ENCODE data around the gene REPIN1. TPM values are rescaled to one million over a fixed set of nuclear protein-coding genes. Genes with fewer than 3 reads are reported as not detected.

The REPIN1 gene
- total RNA-seq, 1 experiment from 2014 or later: 106 TPM

GRCh38 chr7:150373049-150373801, 4.6 kb downstream of the REPIN1 start:
- H2AFZ ChIP-seq (ENCODE audit: low read length): no peak overlapping the region
- H3K9ac ChIP-seq (ENCODE audit: extremely low read depth, insufficient read length, low read length): no peak overlapping the region
- H4K8ac ChIP-seq (replicated peaks; ENCODE audit: insufficient read length, low read depth, low read length): no peak overlapping the region
- H3K27ac Mint-ChIP-seq: peak overlapping the region; percentile 62 to 94 (median 92); a peak in 5 of 7 replicates
- H2BK120ac ChIP-seq (ENCODE audit: low read depth, low read length, poor library complexity, severe bottlenecking): no peak overlapping the region
- H4K5ac ChIP-seq (ENCODE audit: insufficient read length, low read depth, low read length): no peak overlapping the region
- no peak overlapping the region for H3K14ac ChIP-seq (ENCODE audit: insufficient read depth, low read length)
- H3K27me3 ChIP-seq (ENCODE audit: insufficient read depth, low read length): no peaks in the 10 kb centered on the region
- WGBS (ENCODE audit: extremely low coverage, insufficient read length, low lambda C conversion rate): no CpG with 5 or more reads among the region's 21 CpGs
- H3T11ph ChIP-seq (ENCODE audit: low read length): no peak overlapping the region
- no peak overlapping the region for H2BK12ac ChIP-seq (ENCODE audit: insufficient read length, low read depth, low read length)
- H2BK20ac ChIP-seq (ENCODE audit: low read depth, low read length, poor library complexity, severe bottlenecking): no peak overlapping the region
- peaks cover 30 to 54% (median 43%) of the 10 kb centered on the region in 3 experiments; a peak in 6 of 7 replicates for H3K36me3 Mint-ChIP-seq (ENCODE audit: insufficient read depth in 1 of 3, low read depth in 3 of 3)
- no peak overlapping the region for H3K18ac ChIP-seq (ENCODE audit: insufficient read length, low read depth, low read length)
- no peak overlapping the region for H3K27ac ChIP-seq (ENCODE audit: insufficient read length, low read depth, low read length)
- no peaks in the 10 kb centered on the region for H4K20me1 ChIP-seq (ENCODE audit: control insufficient read depth, insufficient read depth, insufficient read length)
- H4K91ac ChIP-seq (ENCODE audit: insufficient read length, low read depth, low read length): no peak overlapping the region
- H3K4me1 ChIP-seq (ENCODE audit: insufficient read depth, low read length): peaks cover 12% of the 10 kb centered on the region; the same call in 1 of the 2 replicates
- TF ChIP-seq CTCF (conservative IDR thresholded peaks at IDR 0.05): no peak
- H3K4me3 Mint-ChIP-seq: no peak overlapping the region
- DNase-seq: peak; percentile 34
- H3K9me3 ChIP-seq (ENCODE audit: control insufficient read depth, low read depth, low read length): no peaks in the 10 kb centered on the region
- H3K23me2 ChIP-seq (ENCODE audit: insufficient read length, low read depth, low read length, poor library complexity, severe bottlenecking): peaks cover 11% of the 10 kb centered on the region
- no peak overlapping the region for H2BK15ac ChIP-seq (ENCODE audit: low read depth, low read length)
- no peak overlapping the region for H3K4ac ChIP-seq (ENCODE audit: low read depth, low read length)
- no peak overlapping the region for H3K56ac ChIP-seq (ENCODE audit: insufficient read length, low read depth, low read length)
- peaks cover 56 to 68% of the 10 kb centered on the region in 2 experiments for H3K4me1 Mint-ChIP-seq
- H3K4me2 ChIP-seq (ENCODE audit: insufficient read depth, insufficient read length, low read length): no peak overlapping the region
- H3K23ac ChIP-seq (ENCODE audit: insufficient read length, low read depth, low read length): no peak overlapping the region
- H3K9me3 Mint-ChIP-seq: no peaks in the 10 kb centered on the region
- H2BK5ac ChIP-seq (ENCODE audit: insufficient read length, low read length): no peak overlapping the region
- peaks cover 12% of the 10 kb centered on the region; the same call in 1 of the 2 replicates for H3K79me2 ChIP-seq (ENCODE audit: insufficient read depth, low read length)
- H3K27me3 Mint-ChIP-seq (ENCODE audit: low read depth): no peaks in the 10 kb centered on the region; the same call in 1 of the 2 replicates
- H3K79me1 ChIP-seq (ENCODE audit: insufficient read depth, low read depth, low read length, poor library complexity, severe bottlenecking): peaks cover 7% of the 10 kb centered on the region
- H2AK5ac ChIP-seq (ENCODE audit: insufficient read length, low read length): no peak overlapping the region

All from H9 (cell line).